ENCODE data around the gene UTP18. TPM values are rescaled to one million over a fixed set of nuclear protein-coding genes. Genes with fewer than 3 reads are reported as not detected.
"Not testable (repeated sequence)": the region's sequence is repeated elsewhere in the genome, so short reads cannot be mapped to it uniquely, and the experiment has no call there.

The UTP18 gene
- total and polyA plus RNA-seq, 2 donors (not counting 1 experiment from before 2014, with no cell fraction given): 27.9 to 29.2 TPM

GRCh38 chr17:51221322-51221721 lies 39.0 kb upstream of the UTP18 start:
- no peak overlapping the region for H3K4me2 ChIP-seq (ENCODE audit: extremely low read depth, insufficient read depth, low read length)
- H3K9ac ChIP-seq (ENCODE audit: insufficient read depth, low read length): no peak overlapping the region
- H3K27ac ChIP-seq (ENCODE audit: insufficient read depth, low read length): no peak overlapping the region
- H2AFZ ChIP-seq (ENCODE audit: low read length): no peak overlapping the region
- H3K4me1 ChIP-seq (ENCODE audit: control insufficient read depth, extremely low read depth, insufficient read depth, low read length): no peaks in the 10 kb centered on the region
- no peaks in the 10 kb centered on the region for H3K79me2 ChIP-seq (ENCODE audit: control insufficient read depth, insufficient read depth, low read length)
- no peak for DNase-seq (ENCODE audit: low read depth in 2 of 2)
- TF ChIP-seq EZH2 (IDR thresholded peaks at IDR 0.05; ENCODE audit: low read length, missing control alignments): no peak
- TF ChIP-seq CTCF (conservative IDR thresholded peaks at IDR 0.05 in 1 of 2, IDR thresholded peaks at IDR 0.05 in 1 of 2; ENCODE audit: low read depth in 1 of 2, low read length in 2 of 2): no peak
- no peaks in the 10 kb centered on the region for H3K27me3 ChIP-seq (ENCODE audit: control insufficient read depth, insufficient read depth, low read length)
- H3K4me3 ChIP-seq (replicated peaks in 1 of 4; ENCODE audit: control extremely low read depth in 1 of 4, insufficient read depth in 1 of 4, low read depth in 3 of 4, low read length in 4 of 4): no peak overlapping the region
- peaks cover 4% of the 10 kb centered on the region for H3K36me3 ChIP-seq (ENCODE audit: control insufficient read depth, insufficient read depth, low read length)
- H3K9me3 ChIP-seq (ENCODE audit: control insufficient read depth, insufficient read depth, low read depth, low read length): no peaks in the 10 kb centered on the region
- H4K20me1 ChIP-seq (ENCODE audit: control insufficient read depth, extremely low read depth, insufficient read depth, low read length): no peaks in the 10 kb centered on the region

- H3K79me2 ChIP-seq (ENCODE audit: control insufficient read depth, insufficient read depth, low read length): no peaks in the 10 kb centered on the region
- no peak overlapping the region for H3K4me2 ChIP-seq (ENCODE audit: extremely low read depth, insufficient read depth, low read length)
Observed at GRCh38 chr17:51224402-51225262, 35.7 kb upstream of the UTP18 start.

GRCh38 chr17:51225523-51225922 lies 34.8 kb upstream of the UTP18 start:
- not testable (repeated sequence) for H3K4me3 ChIP-seq (replicated peaks in 1 of 4; ENCODE audit: control extremely low read depth in 1 of 4, insufficient read depth in 1 of 4, low read depth in 3 of 4, low read length in 4 of 4); H3K9ac ChIP-seq (ENCODE audit: insufficient read depth, low read length); DNase-seq (ENCODE audit: low read depth in 2 of 2); H3K4me1 ChIP-seq (ENCODE audit: control insufficient read depth, extremely low read depth, insufficient read depth, low read length); H3K9me3 ChIP-seq (ENCODE audit: control insufficient read depth, insufficient read depth, low read depth, low read length); H4K20me1 ChIP-seq (ENCODE audit: control insufficient read depth, extremely low read depth, insufficient read depth, low read length); H3K36me3 ChIP-seq (ENCODE audit: control insufficient read depth, insufficient read depth, low read length); H3K27ac ChIP-seq (ENCODE audit: insufficient read depth, low read length); H3K4me2 ChIP-seq (ENCODE audit: extremely low read depth, insufficient read depth, low read length); H3K79me2 ChIP-seq (ENCODE audit: control insufficient read depth, insufficient read depth, low read length); H3K27me3 ChIP-seq (ENCODE audit: control insufficient read depth, insufficient read depth, low read length); H2AFZ ChIP-seq (ENCODE audit: low read length)

More at GRCh38 chr17:51224402-51225262, 35.7 kb upstream of the UTP18 start:
- no peak overlapping the region for H3K9ac ChIP-seq (ENCODE audit: insufficient read depth, low read length)
- no peaks in the 10 kb centered on the region for H3K27me3 ChIP-seq (ENCODE audit: control insufficient read depth, insufficient read depth, low read length)
- no peak for TF ChIP-seq EZH2 (IDR thresholded peaks at IDR 0.05; ENCODE audit: low read length, missing control alignments)
- no peak for TF ChIP-seq CTCF (conservative IDR thresholded peaks at IDR 0.05 in 1 of 2, IDR thresholded peaks at IDR 0.05 in 1 of 2; ENCODE audit: low read depth in 1 of 2, low read length in 2 of 2)
- H4K20me1 ChIP-seq (ENCODE audit: control insufficient read depth, extremely low read depth, insufficient read depth, low read length): no peaks in the 10 kb centered on the region
- no peak overlapping the region for H3K4me3 ChIP-seq (replicated peaks in 1 of 4; ENCODE audit: control extremely low read depth in 1 of 4, insufficient read depth in 1 of 4, low read depth in 3 of 4, low read length in 4 of 4)
- no peaks in the 10 kb centered on the region for H3K36me3 ChIP-seq (ENCODE audit: control insufficient read depth, insufficient read depth, low read length)
- H2AFZ ChIP-seq (ENCODE audit: low read length): no peak overlapping the region
- DNase-seq (ENCODE audit: low read depth in 2 of 2): no peak
- H3K9me3 ChIP-seq (ENCODE audit: control insufficient read depth, insufficient read depth, low read depth, low read length): no peaks in the 10 kb centered on the region
- no peak overlapping the region for H3K27ac ChIP-seq (ENCODE audit: insufficient read depth, low read length)
- H3K4me1 ChIP-seq (ENCODE audit: control insufficient read depth, extremely low read depth, insufficient read depth, low read length): no peaks in the 10 kb centered on the region
